K562 (cell line): ENCODE measurements around the gene IL6R. TPM values are rescaled to one million over a fixed set of nuclear protein-coding genes. Genes with fewer than 3 reads are reported as not detected.
A peak's percentile ranks its signal among the peaks of the same experiment; 100 is the strongest.

Source experiments
- CTCF ChIP-seq, 3 experiments: IDR thresholded peaks in 2 of 3; conservative IDR thresholded peaks in 1 of 3; 2 replicates each; pipeline ENCODE4 v1.5.1; 2011 to 2012; ENCODE audit warnings: low read length in 3 of 3, mild to moderate bottlenecking in 3 of 3, control low read depth in 2 of 3, improper control_type of control experiment in 1 of 3, inconsistent platforms in 1 of 3, low read depth in 1 of 3, mixed read lengths in 1 of 3, moderate library complexity in 1 of 3; ENCODE audit not compliant: insufficient read depth in 2 of 3
- FIP1L1 ChIP-seq: fragments of 200-400 bp; formaldehyde crosslinking; IDR thresholded peaks from 2 replicates; pipeline ENCODE4 v1.6.1; 2018; ENCODE audit warnings: mild to moderate bottlenecking, low read depth, low read length; ENCODE audit not compliant: poor library complexity, severe bottlenecking
- FOXJ2 ChIP-seq: fragments of 200-800 bp; sonication (Bioruptor generic); IDR thresholded peaks from 2 replicates; pipeline ENCODE4 v1.6.1; 2016; ENCODE audit warnings: missing genetic modification characterization, missing compliant biosample characterization
- MED1 ChIP-seq: sonication (generic); formaldehyde crosslinking; IDR thresholded peaks from 2 replicates; pipeline ENCODE4 v1.8.1; 2023; ENCODE audit warnings: missing genetic modification reagents, borderline replicate concordance
- NKRF ChIP-seq: fragments of 450-650 bp; IDR thresholded peaks from 2 replicates; pipeline ENCODE4 v1.6.1; 2016; ENCODE audit warnings: borderline replicate concordance
- PTTG1 ChIP-seq: fragments of 450-650 bp; IDR thresholded peaks from 2 replicates; pipeline ENCODE4 v1.6.1; 2016; ENCODE audit warnings: low read depth, mild to moderate bottlenecking, missing genetic modification characterization, missing compliant biosample characterization
- SAFB ChIP-seq: fragments of 200-400 bp; formaldehyde crosslinking; IDR thresholded peaks from 2 replicates; pipeline ENCODE4 v1.6.1; 2017; ENCODE audit warnings: low read depth, low read length, borderline replicate concordance
- SMC3 ChIP-seq: conservative IDR thresholded peaks from 2 replicates; pipeline ENCODE4 v1.6.1; 2011; ENCODE audit warnings: low read depth, low read length, improper control_type of control experiment; ENCODE audit not compliant: insufficient read depth
- ZFPM2 ChIP-seq: fragments of 250-450 bp; sonication (Bioruptor Pico); IDR thresholded peaks from 2 replicates; pipeline ENCODE4 v1.5.1; 2022; ENCODE audit warnings: mild to moderate bottlenecking
- ZNF589 ChIP-seq: fragments of 200-800 bp; sonication (Bioruptor generic); IDR thresholded peaks from 2 replicates; pipeline ENCODE4 v1.6.1; 2016; ENCODE audit warnings: low read depth, missing genetic modification characterization, missing compliant biosample characterization
- polyA plus RNA-seq, 8 experiments: library from polyadenylated mRNA; depleted of rRNA in 4 of 8; stranded (reverse) in 5 of 8; unstranded in 3 of 8; fragments of >200 nt; fragmentation: Nextera tagmentation in 2 of 8; fragmentation: Illumina TruSeq in 1 of 8; extraction: Ambion mirVana in 2 of 8; extraction: Trizol in 1 of 8; gene quantifications; 2 replicates each; pipeline versions ENCODE4 v1.2.1 to v1.2.3, GENCODE V29; 2011 to 2014; ENCODE audit warnings: inconsistent platforms in 1 of 8, missing spikeins in 1 of 8
- total RNA-seq, 7 experiments: library from RNA; depleted of rRNA in 6 of 7; stranded (reverse); fragments of >200 nt in 6 of 7; fragmentation: Illumina TruSeq in 2 of 7; extraction: Trizol in 2 of 7; gene quantifications; 2 replicates each; pipeline versions ENCODE4 v1.2.1 to v1.2.3, GENCODE V29; 2011 to 2021; ENCODE audit warnings: low replicate concordance in 1 of 7
- TF ChIP-seq, protein P1 (sequence below): sonication (generic); formaldehyde crosslinking; IDR thresholded peaks from 2 replicates; pipeline ENCODE4 v1.8.1; 2023; ENCODE audit warnings: missing genetic modification reagents, mild to moderate bottlenecking, borderline replicate concordance
- TF ChIP-seq, protein P2 (sequence below), 2 experiments: fragments of 450-650 bp; conservative IDR thresholded peaks; 2 replicates each; pipeline ENCODE4 v1.6.1; 2017; ENCODE audit warnings: mild to moderate bottlenecking in 2 of 2, moderate library complexity in 2 of 2
- TF ChIP-seq, protein P3 (sequence below): fragments of 250-450 bp; sonication (Bioruptor Pico); IDR thresholded peaks from 2 replicates; pipeline ENCODE4 v1.4.0; 2020
- TF ChIP-seq, protein P4 (sequence below): fragments of 450-650 bp; IDR thresholded peaks from 2 replicates; pipeline ENCODE4 v1.6.1; 2016

Gene IL6R
- total and polyA plus RNA-seq, 9 of the 15 experiments (the other 6 are each of a cell fraction or from before 2014, with no cell fraction given), result 0.05 to 1.1 (median 0.11) TPM; not detected in 2

DNA sequence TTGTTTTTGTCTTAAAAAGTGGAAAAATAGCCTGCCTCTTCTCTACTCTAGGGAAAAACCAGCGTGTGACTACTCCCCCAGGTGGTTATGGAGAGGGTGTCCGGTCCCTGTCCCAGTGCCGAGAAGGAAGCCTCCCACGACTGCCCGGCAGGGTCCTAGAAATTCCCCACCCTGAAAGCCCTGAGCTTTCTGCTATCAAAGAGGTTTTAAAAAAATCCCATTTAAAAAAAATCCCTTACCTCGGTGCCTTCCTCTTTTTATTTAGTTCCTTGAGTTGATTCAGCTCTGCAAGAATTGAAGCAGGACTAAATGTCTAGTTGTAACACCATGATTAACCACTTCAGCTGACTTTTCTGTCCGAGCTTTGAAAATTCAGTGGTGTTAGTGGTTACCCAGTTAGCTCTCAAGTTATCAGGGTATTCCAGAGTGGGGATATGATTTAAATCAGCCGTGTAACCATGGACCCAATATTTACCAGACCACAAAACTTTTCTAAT, 61.8 kb downstream of the IL6R start (continued):
- TF ChIP-seq PTTG1 (tag), result no peak
- 0 out of 2 replicates have a peak, but pooled peaks have one; percentile 14 for TF ChIP-seq SMC3
- TF ChIP-seq, protein P1, sequence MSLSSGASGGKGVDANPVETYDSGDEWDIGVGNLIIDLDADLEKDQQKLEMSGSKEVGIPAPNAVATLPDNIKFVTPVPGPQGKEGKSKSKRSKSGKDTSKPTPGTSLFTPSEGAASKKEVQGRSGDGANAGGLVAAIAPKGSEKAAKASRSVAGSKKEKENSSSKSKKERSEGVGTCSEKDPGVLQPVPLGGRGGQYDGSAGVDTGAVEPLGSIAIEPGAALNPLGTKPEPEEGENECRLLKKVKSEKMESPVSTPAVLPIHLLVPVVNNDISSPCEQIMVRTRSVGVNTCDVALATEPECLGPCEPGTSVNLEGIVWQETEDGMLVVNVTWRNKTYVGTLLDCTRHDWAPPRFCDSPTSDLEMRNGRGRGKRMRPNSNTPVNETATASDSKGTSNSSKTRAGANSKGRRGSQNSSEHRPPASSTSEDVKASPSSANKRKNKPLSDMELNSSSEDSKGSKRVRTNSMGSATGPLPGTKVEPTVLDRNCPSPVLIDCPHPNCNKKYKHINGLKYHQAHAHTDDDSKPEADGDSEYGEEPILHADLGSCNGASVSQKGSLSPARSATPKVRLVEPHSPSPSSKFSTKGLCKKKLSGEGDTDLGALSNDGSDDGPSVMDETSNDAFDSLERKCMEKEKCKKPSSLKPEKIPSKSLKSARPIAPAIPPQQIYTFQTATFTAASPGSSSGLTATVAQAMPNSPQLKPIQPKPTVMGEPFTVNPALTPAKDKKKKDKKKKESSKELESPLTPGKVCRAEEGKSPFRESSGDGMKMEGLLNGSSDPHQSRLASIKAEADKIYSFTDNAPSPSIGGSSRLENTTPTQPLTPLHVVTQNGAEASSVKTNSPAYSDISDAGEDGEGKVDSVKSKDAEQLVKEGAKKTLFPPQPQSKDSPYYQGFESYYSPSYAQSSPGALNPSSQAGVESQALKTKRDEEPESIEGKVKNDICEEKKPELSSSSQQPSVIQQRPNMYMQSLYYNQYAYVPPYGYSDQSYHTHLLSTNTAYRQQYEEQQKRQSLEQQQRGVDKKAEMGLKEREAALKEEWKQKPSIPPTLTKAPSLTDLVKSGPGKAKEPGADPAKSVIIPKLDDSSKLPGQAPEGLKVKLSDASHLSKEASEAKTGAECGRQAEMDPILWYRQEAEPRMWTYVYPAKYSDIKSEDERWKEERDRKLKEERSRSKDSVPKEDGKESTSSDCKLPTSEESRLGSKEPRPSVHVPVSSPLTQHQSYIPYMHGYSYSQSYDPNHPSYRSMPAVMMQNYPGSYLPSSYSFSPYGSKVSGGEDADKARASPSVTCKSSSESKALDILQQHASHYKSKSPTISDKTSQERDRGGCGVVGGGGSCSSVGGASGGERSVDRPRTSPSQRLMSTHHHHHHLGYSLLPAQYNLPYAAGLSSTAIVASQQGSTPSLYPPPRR (CRISPR knock-in tag), result no peak
- TF ChIP-seq, protein P2, sequence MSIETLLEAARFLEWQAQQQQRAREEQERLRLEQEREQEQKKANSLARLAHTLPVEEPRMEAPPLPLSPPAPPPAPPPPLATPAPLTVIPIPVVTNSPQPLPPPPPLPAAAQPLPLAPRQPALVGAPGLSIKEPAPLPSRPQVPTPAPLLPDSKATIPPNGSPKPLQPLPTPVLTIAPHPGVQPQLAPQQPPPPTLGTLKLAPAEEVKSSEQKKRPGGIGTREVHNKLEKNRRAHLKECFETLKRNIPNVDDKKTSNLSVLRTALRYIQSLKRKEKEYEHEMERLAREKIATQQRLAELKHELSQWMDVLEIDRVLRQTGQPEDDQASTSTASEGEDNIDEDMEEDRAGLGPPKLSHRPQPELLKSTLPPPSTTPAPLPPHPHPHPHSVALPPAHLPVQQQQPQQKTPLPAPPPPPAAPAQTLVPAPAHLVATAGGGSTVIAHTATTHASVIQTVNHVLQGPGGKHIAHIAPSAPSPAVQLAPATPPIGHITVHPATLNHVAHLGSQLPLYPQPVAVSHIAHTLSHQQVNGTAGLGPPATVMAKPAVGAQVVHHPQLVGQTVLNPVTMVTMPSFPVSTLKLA (conservative IDR thresholded peaks at IDR 0.05), result no peak
- no peak for TF ChIP-seq ZNF589 (CRISPR knock-in tag)
- no peak for TF ChIP-seq ZFPM2
- peak; percentile 41 to 50 (median 50); a peak in 5 of 6 replicates for TF ChIP-seq CTCF (IDR thresholded peaks at IDR 0.05 in 2 of 3, conservative IDR thresholded peaks at IDR 0.05 in 1 of 3; ENCODE audit: insufficient read depth in 2 of 3, low read depth in 1 of 3, low read length in 3 of 3)
- TF ChIP-seq MED1 (CRISPR knock-in tag), result no peak
- TF ChIP-seq, protein P3, sequence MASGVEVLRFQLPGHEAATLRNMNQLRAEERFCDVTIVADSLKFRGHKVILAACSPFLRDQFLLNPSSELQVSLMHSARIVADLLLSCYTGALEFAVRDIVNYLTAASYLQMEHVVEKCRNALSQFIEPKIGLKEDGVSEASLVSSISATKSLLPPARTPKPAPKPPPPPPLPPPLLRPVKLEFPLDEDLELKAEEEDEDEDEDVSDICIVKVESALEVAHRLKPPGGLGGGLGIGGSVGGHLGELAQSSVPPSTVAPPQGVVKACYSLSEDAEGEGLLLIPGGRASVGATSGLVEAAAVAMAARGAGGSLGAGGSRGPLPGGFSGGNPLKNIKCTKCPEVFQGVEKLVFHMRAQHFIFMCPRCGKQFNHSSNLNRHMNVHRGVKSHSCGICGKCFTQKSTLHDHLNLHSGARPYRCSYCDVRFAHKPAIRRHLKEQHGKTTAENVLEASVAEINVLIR (CRISPR knock-in tag), result no peak
- no peak for TF ChIP-seq FIP1L1
- TF ChIP-seq FOXJ2, result no peak
- TF ChIP-seq, protein P4, sequence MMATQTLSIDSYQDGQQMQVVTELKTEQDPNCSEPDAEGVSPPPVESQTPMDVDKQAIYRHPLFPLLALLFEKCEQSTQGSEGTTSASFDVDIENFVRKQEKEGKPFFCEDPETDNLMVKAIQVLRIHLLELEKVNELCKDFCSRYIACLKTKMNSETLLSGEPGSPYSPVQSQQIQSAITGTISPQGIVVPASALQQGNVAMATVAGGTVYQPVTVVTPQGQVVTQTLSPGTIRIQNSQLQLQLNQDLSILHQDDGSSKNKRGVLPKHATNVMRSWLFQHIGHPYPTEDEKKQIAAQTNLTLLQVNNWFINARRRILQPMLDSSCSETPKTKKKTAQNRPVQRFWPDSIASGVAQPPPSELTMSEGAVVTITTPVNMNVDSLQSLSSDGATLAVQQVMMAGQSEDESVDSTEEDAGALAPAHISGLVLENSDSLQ, result no peak
- TF ChIP-seq NKRF, result 0 out of 2 replicates have a peak, but pooled peaks have one; percentile 25
- no peak for TF ChIP-seq SAFB
